Caco-2 (cell line): ENCODE measurements around the gene SF3B3. TPM values are rescaled to one million over a fixed set of nuclear protein-coding genes. Genes with fewer than 3 reads are reported as not detected.
A peak's percentile ranks its signal among the peaks of the same experiment; 100 is the strongest.
"Not testable (repeated sequence)": the region's sequence is repeated elsewhere in the genome, so short reads cannot be mapped to it uniquely, and the experiment has no call there.

ENCODE experiments used
- BruUV-seq: library from RNA; stranded (reverse); fragments of 400-500 nt; replicated peaks from 2 replicates; lab custom pipeline; 2021; lab: Mats Ljungman, UMichigan
- CTCF ChIA-PET: fragments of 300-600 bp; sonication (Branson Sonifier 250); formaldehyde crosslinking; loops from one replicate; lab custom pipeline; 2022; ENCODE audit warnings: antibody characterized with exemption; lab: Charles Lee
- POLR2A ChIA-PET: fragments of 300-600 bp; sonication (Branson Sonifier 250); formaldehyde crosslinking; loops from one replicate; lab custom pipeline; 2022; ENCODE audit warnings: antibody characterized with exemption; lab: Charles Lee
- DNase-seq, 2 experiments: peaks; one replicate each; pipeline versions ENCODE4 v3.0.0 to v3.0.0-alpha.2; 2020 to 2022
- H3K27me3 ChIP-seq: replicated peaks from 2 replicates; pipeline ENCODE4 v1.6.0; 2011; ENCODE audit warnings: low read length; ENCODE audit not compliant: control insufficient read depth, insufficient read depth
- H3K36me3 ChIP-seq: 2 replicates; pipeline ENCODE4 v1.5.1; 2011; ENCODE audit warnings: low read length; ENCODE audit not compliant: control insufficient read depth, insufficient read depth
- H3K4me1 ChIP-seq: fragments of 250-450 bp; sonication (Bioruptor Pico); 2 replicates; pipeline ENCODE4 v1.5.1; 2020; ENCODE audit warnings: mild to moderate bottlenecking
- H3K4me3 ChIP-seq: 2 replicates; pipeline ENCODE4 v1.5.1; 2011; ENCODE audit warnings: low read depth, mild to moderate bottlenecking, control low read depth, low read length
- H3K9me3 ChIP-seq: fragments of 250-450 bp; sonication (Bioruptor Pico); 2 replicates; pipeline ENCODE4 v1.5.1; 2020; ENCODE audit warnings: mild to moderate bottlenecking, moderate library complexity
- H3K27ac Mint-ChIP-seq: one replicate; pipeline ENCODE4 v1.8.0; 2022; ENCODE audit warnings: mixed read lengths; ENCODE audit not compliant: unreplicated experiment
- H3K27me3 Mint-ChIP-seq: one replicate; pipeline ENCODE4 v1.8.0; 2022; ENCODE audit warnings: mixed read lengths; ENCODE audit not compliant: insufficient read depth, unreplicated experiment
- H3K36me3 Mint-ChIP-seq: one replicate; pipeline ENCODE4 v1.8.0; 2022; ENCODE audit warnings: mild to moderate bottlenecking, mixed read lengths; ENCODE audit not compliant: insufficient read depth, unreplicated experiment
- H3K4me1 Mint-ChIP-seq: one replicate; pipeline ENCODE4 v1.8.0; 2022; ENCODE audit warnings: low read depth, mixed read lengths; ENCODE audit not compliant: unreplicated experiment
- H3K4me3 Mint-ChIP-seq: one replicate; pipeline ENCODE4 v1.8.0; 2022; ENCODE audit warnings: mild to moderate bottlenecking, moderate library complexity, mixed read lengths; ENCODE audit not compliant: unreplicated experiment
- H3K9me3 Mint-ChIP-seq: one replicate; pipeline ENCODE4 v1.8.0; 2022; ENCODE audit warnings: mixed read lengths; ENCODE audit not compliant: unreplicated experiment
- intact Hi-C: fragments of 100-400 bp; cut with micrococcal nuclease; formaldehyde crosslinking; loops from one replicate; pipeline ENCODE4 v1.10.0; 2022; ENCODE audit not compliant: unreplicated experiment
- total RNA-seq: library from RNA; stranded (reverse); gene quantifications from 2 replicates; pipeline ENCODE4 v1.2.3, GENCODE V29; 2022
- TF ChIP-seq, protein P1 (sequence below), 2 experiments: fragments of 200-600 bp in 1 of 2; IDR thresholded peaks; 1 replicate in 1 of 2; 2 replicates in 1 of 2; pipeline versions ENCODE4 v1.5.1 to v1.8.0; 2011 to 2022; ENCODE audit warnings: antibody characterized with exemption in 1 of 2, control low read depth in 1 of 2, inconsistent platforms in 1 of 2, low read depth in 1 of 2, low read length in 1 of 2, mild to moderate bottlenecking in 1 of 2, moderate library complexity in 1 of 2; ENCODE audit not compliant: insufficient read depth in 1 of 2, severe bottlenecking in 1 of 2, unreplicated experiment in 1 of 2

Gene SF3B3
- total RNA-seq, 1 experiment from 2014 or later: 387 TPM

GRCh38 chr16:70523076-70523742, 407 bp upstream of the SF3B3 start, which contains the start of gene COG4:
Gene COG4, minus strand, starts transcription at chr16:70523554. Its CDS starts 11 bp downstream, at chr16:70523543.
- H3K9me3 Mint-ChIP-seq: no peaks in the 10 kb centered on the region
- H3K36me3 ChIP-seq: no peaks in the 10 kb centered on the region
- peak within 1 kb of the TSS; percentile 93 for H3K4me3 ChIP-seq
- peaks cover 24% of the 10 kb centered on the region for H3K4me1 ChIP-seq
- POLR2A ChIA-PET: interaction anchor here (0.6 to 1.6 kb wide), 6 partner anchors 70 to 249 kb away, joined by 3 to 18 read pairs (median 6); partner anchors contain the start of gene DDX19A
- intact Hi-C loops: loop anchor here (1.0 kb wide), 1 partner anchor 177 kb away; the partner anchor contains the start of gene DDX19A
- peaks cover 51% of the 10 kb centered on the region for H3K36me3 Mint-ChIP-seq
- H3K27me3 Mint-ChIP-seq: no peaks in the 10 kb centered on the region
- no peaks in the 10 kb centered on the region for H3K9me3 ChIP-seq
- peak within 1 kb of the TSS; percentile 99 for H3K27ac Mint-ChIP-seq
- peaks cover 19% of the 10 kb centered on the region for H3K4me1 Mint-ChIP-seq
- H3K27me3 ChIP-seq: no peaks in the 10 kb centered on the region
- peak within 1 kb of the TSS; percentile 98 for H3K4me3 Mint-ChIP-seq
- TF ChIP-seq, protein P1, sequence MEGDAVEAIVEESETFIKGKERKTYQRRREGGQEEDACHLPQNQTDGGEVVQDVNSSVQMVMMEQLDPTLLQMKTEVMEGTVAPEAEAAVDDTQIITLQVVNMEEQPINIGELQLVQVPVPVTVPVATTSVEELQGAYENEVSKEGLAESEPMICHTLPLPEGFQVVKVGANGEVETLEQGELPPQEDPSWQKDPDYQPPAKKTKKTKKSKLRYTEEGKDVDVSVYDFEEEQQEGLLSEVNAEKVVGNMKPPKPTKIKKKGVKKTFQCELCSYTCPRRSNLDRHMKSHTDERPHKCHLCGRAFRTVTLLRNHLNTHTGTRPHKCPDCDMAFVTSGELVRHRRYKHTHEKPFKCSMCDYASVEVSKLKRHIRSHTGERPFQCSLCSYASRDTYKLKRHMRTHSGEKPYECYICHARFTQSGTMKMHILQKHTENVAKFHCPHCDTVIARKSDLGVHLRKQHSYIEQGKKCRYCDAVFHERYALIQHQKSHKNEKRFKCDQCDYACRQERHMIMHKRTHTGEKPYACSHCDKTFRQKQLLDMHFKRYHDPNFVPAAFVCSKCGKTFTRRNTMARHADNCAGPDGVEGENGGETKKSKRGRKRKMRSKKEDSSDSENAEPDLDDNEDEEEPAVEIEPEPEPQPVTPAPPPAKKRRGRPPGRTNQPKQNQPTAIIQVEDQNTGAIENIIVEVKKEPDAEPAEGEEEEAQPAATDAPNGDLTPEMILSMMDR (IDR thresholded peaks at IDR 0.05; ENCODE audit: insufficient read depth in 1 of 2, low read depth in 1 of 2, low read length in 1 of 2, severe bottlenecking in 1 of 2, unreplicated experiment in 1 of 2): no peak
- BruUV-seq: TSS peak; percentile 86
- DNase-seq: peak; percentile 92 to 93
- CTCF ChIA-PET: no interaction called here

DNA sequence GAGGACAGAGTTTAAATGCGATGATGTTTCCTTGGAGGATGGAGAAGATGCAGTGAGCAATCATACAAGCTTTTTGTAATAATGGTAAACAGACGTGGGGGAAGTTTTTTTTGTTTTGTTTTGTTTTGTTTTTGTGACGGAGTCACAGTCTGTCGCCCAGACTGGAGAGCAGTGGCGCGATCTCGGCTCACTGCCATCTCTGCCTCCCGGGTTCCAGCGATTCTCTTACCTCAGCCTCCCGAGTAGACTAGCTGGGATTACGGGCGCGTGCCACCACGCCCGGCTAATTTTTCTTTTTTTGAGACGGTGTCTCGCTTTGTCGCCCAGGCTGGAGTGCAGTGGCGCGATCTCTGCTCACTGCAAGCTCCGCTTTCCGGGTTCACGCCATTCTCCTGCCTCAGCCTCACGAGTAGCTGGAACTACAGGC, 796 bp downstream of the SF3B3 start:
- Mint-ChIP-seq H3K4me3 (peak overlapping the region; percentile 98), H3K27ac (peak overlapping the region; percentile 99), H3K36me3 (peaks cover 62% of the 10 kb centered on the region), H3K4me1 (peaks cover 19% of the 10 kb centered on the region)
- H3K27me3 Mint-ChIP-seq, H3K9me3 Mint-ChIP-seq, H3K27me3 ChIP-seq, H3K9me3 ChIP-seq, H3K36me3 ChIP-seq: not testable (repeated sequence)
- TSS peak; percentile 72 for BruUV-seq
- Histone ChIP-seq H3K4me3 (peak overlapping the region; percentile 93), H3K4me1 (peaks cover 24% of the 10 kb centered on the region)
- ChIA-PET CTCF (interaction anchor here (0.7 kb wide), 1 partner anchor 126 kb away, joined by 3 read pairs; no protein-coding TSS in a partner anchor), POLR2A (interaction anchor here (0.6 to 1.2 kb wide), 5 partner anchors 10 to 178 kb away, joined by 3 to 5 read pairs (median 3); partner anchors contain the start of gene FCSK)
- DNase-seq: peak in 1 of 2 experiments; percentile 31
- intact Hi-C loops: loop anchor here (1.0 kb wide), 1 partner anchor 143 kb away; no protein-coding TSS in a partner anchor

GRCh38 chr16:70526403-70526802, 2.8 kb downstream of the SF3B3 start:
- Histone ChIP-seq H3K4me1 (peaks cover 24% of the 10 kb centered on the region), H3K9me3 (no peaks in the 10 kb centered on the region), H3K36me3 (no peaks in the 10 kb centered on the region), H3K4me3 (no peak overlapping the region), H3K27me3 (no peaks in the 10 kb centered on the region)
- no peak overlapping the region for H3K27ac Mint-ChIP-seq
- ChIA-PET POLR2A (no interaction called here), CTCF (no interaction called here)
- H3K9me3 Mint-ChIP-seq: no peaks in the 10 kb centered on the region
- TF ChIP-seq, protein P1 (IDR thresholded peaks at IDR 0.05; ENCODE audit: insufficient read depth in 1 of 2, low read depth in 1 of 2, low read length in 1 of 2, severe bottlenecking in 1 of 2, unreplicated experiment in 1 of 2): no peak
- BruUV-seq: no TSS peak
- H3K4me3 Mint-ChIP-seq: peak overlapping the region; percentile 98
- intact Hi-C loops: no loop called here
- no peak for DNase-seq
- no peaks in the 10 kb centered on the region for H3K27me3 Mint-ChIP-seq
- H3K36me3 Mint-ChIP-seq: peaks cover 82% of the 10 kb centered on the region
- peaks cover 19% of the 10 kb centered on the region for H3K4me1 Mint-ChIP-seq
